Endothelial cell of umbilical vein (primary cell): ENCODE data around the gene SLC22A15. TPM values are rescaled to one million over a fixed set of nuclear protein-coding genes. Genes with fewer than 3 reads are reported as not detected.

Experiments
- BruUV-seq: library from RNA; stranded (reverse); fragments of 400-500 nt; replicated peaks from 2 replicates; lab custom pipeline; 2021; lab: Mats Ljungman, UMichigan
- CTCF ChIA-PET: fragments of 300-600, 350-600 bp; sonication (Branson Sonifier 250); formaldehyde crosslinking; loops from one replicate; lab custom pipeline; 2021; ENCODE audit warnings: antibody characterized with exemption, inconsistent platforms; lab: Charles Lee
- POLR2A ChIA-PET: fragments of 300-600, 350-600 bp; sonication (Branson Sonifier 250); formaldehyde crosslinking; loops from one replicate; lab custom pipeline; 2021; ENCODE audit warnings: antibody characterized with exemption, inconsistent platforms; lab: Charles Lee
- DNase-seq: peaks from one replicate; pipeline ENCODE4 v3.0.0-alpha.2; 2011; ENCODE audit warnings: low read depth, low spot score
- FAIRE-seq: peaks from 2 replicates; lab custom pipeline; 2011; peaks lifted over from hg19 to GRCh38; lab: Jason Lieb, UNC
- H2AFZ ChIP-seq: 2 replicates; pipeline ENCODE4 v1.6.0; 2012; ENCODE audit warnings: low read depth, low read length, control low read depth, inconsistent platforms
- H3K27ac ChIP-seq: 2 replicates; pipeline ENCODE4 v1.5.1; 2011; ENCODE audit warnings: low read depth, mild to moderate bottlenecking, control low read depth, low read length, moderate library complexity; ENCODE audit not compliant: insufficient read depth
- H3K27me3 ChIP-seq, 2 experiments: 2 replicates each; pipeline versions ENCODE4 v1.6.0 to v1.6.1; 2011; ENCODE audit warnings: low read length in 2 of 2, mixed read lengths in 1 of 2; ENCODE audit not compliant: control insufficient read depth in 2 of 2, insufficient read depth in 2 of 2
- H3K36me3 ChIP-seq, 2 experiments: 2 replicates in 1 of 2; 3 replicates in 1 of 2; pipeline ENCODE4 v1.5.1; 2011; ENCODE audit warnings: low read length in 2 of 2, mild to moderate bottlenecking in 1 of 2, moderate library complexity in 1 of 2; ENCODE audit not compliant: control insufficient read depth in 2 of 2, insufficient read depth in 2 of 2; ENCODE audit errors: extremely low read depth in 1 of 2
- H3K4me1 ChIP-seq: 3 replicates; pipeline ENCODE4 v1.5.1; 2011; ENCODE audit warnings: mild to moderate bottlenecking, low read length; ENCODE audit not compliant: control insufficient read depth, insufficient read depth; ENCODE audit errors: extremely low read depth
- H3K4me2 ChIP-seq: 2 replicates; pipeline ENCODE4 v1.6.1; 2011; ENCODE audit warnings: low read length, control low read depth, mixed read lengths; ENCODE audit not compliant: insufficient read depth
- H3K4me3 ChIP-seq, 3 experiments: fragments of 200-600 bp in 1 of 3; sonication (generic), shearing (Covaris generic) in 1 of 3; replicated peaks in 1 of 3; 2 replicates each; pipeline ENCODE4 v1.5.1; 2011 to 2016; ENCODE audit warnings: control low read depth in 3 of 3, low read length in 3 of 3, mild to moderate bottlenecking in 2 of 3, inconsistent platforms in 1 of 3, low read depth in 1 of 3, moderate library complexity in 1 of 3; ENCODE audit not compliant: insufficient read depth in 1 of 3
- H3K79me2 ChIP-seq: 2 replicates; pipeline ENCODE4 v1.6.0; 2012; ENCODE audit warnings: low read length, inconsistent platforms; ENCODE audit not compliant: control insufficient read depth, insufficient read depth
- H3K9ac ChIP-seq: replicated peaks from 2 replicates; pipeline ENCODE3; 2011; ENCODE audit warnings: low read length, control low read depth; ENCODE audit not compliant: insufficient read depth; ENCODE audit errors: extremely low read depth
- H3K9me1 ChIP-seq: replicated peaks from 3 replicates; pipeline ENCODE4 v1.6.0; 2011; ENCODE audit warnings: mild to moderate bottlenecking, low read length; ENCODE audit not compliant: control insufficient read depth, insufficient read depth; ENCODE audit errors: extremely low read depth
- H3K9me3 ChIP-seq: replicated peaks from 2 replicates; pipeline ENCODE4 v1.5.1; 2012; ENCODE audit warnings: low read length, inconsistent platforms; ENCODE audit not compliant: control insufficient read depth, insufficient read depth
- H4K20me1 ChIP-seq: replicated peaks from 2 replicates; pipeline ENCODE3; 2011; ENCODE audit warnings: mild to moderate bottlenecking, low read length; ENCODE audit not compliant: control insufficient read depth, insufficient read depth; ENCODE audit errors: extremely low read depth
- CTCF ChIP-seq, 2 donors: IDR thresholded peaks; 1 replicate in 1 of 2; 2 replicates in 1 of 2; pipeline ENCODE4 v1.5.1; 2011; ENCODE audit warnings: low read length in 2 of 2, mild to moderate bottlenecking in 2 of 2, moderate library complexity in 2 of 2, control low read depth in 1 of 2, inconsistent platforms in 1 of 2, low read depth in 1 of 2; ENCODE audit not compliant: insufficient read depth in 1 of 2; ENCODE audit errors: extremely low read depth in 1 of 2
- EZH2 ChIP-seq: IDR thresholded peaks from 2 replicates; pipeline ENCODE4 v1.6.1; 2012; ENCODE audit warnings: borderline replicate concordance, low read depth, mild to moderate bottlenecking, moderate library complexity, low read length, inconsistent platforms; ENCODE audit not compliant: severe bottlenecking
- JUN ChIP-seq: IDR thresholded peaks from 2 replicates; pipeline ENCODE4 v1.6.1; 2011; ENCODE audit warnings: borderline replicate concordance, low read depth; ENCODE audit not compliant: insufficient read length, insufficient read depth
- POLR2A ChIP-seq: IDR thresholded peaks from 2 replicates; pipeline ENCODE4 v1.6.1; 2012; ENCODE audit warnings: low read depth, mild to moderate bottlenecking, control low read depth, low read length
- dilution Hi-C: fragments of 300-500 bp; cut with MboI; formaldehyde crosslinking; loops from one replicate; pipeline ENCODE4 v1.15.0; 2019; ENCODE audit warnings: low sequenced_read_pairs; ENCODE audit not compliant: extremely low pct_ligation_motif_present
- intact Hi-C: fragments of 100-400 bp; cut with micrococcal nuclease; formaldehyde crosslinking; loops from one replicate; pipeline ENCODE4 v1.10.0; 2022
- polyA plus RNA-seq, 4 experiments: library from polyadenylated mRNA; depleted of rRNA in 3 of 4; stranded (reverse) in 3 of 4; unstranded in 1 of 4; fragments of >200 nt; gene quantifications; 2 replicates each; pipeline versions ENCODE4 v1.2.1 to v1.2.3, GENCODE V29; 2011 to 2012; ENCODE audit warnings: missing spikeins in 1 of 4
- total RNA-seq: library from RNA; stranded (reverse); gene quantifications from 2 replicates; pipeline ENCODE4 v1.2.3, GENCODE V29; 2021
- TF ChIP-seq, protein P1 (sequence below): IDR thresholded peaks from 2 replicates; pipeline ENCODE4 v1.6.1; 2011; ENCODE audit not compliant: insufficient read depth, insufficient read length

Gene SLC22A15
- total and polyA plus RNA-seq, 2 donors (not counting 3 experiments of a cell fraction or from before 2014, with no cell fraction given), result 0.44 TPM; not detected in 1

- no peak for TF ChIP-seq EZH2
- TF ChIP-seq, protein P1, sequence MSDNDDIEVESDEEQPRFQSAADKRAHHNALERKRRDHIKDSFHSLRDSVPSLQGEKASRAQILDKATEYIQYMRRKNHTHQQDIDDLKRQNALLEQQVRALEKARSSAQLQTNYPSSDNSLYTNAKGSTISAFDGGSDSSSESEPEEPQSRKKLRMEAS, result no peak
- TF ChIP-seq CTCF (IDR thresholded peaks at IDR 0.05; ENCODE audit: extremely low read depth in 1 of 2, insufficient read depth in 1 of 2, low read depth in 1 of 2, low read length in 2 of 2), result no peak
- no peak for TF ChIP-seq JUN
- TF ChIP-seq POLR2A, result no peak
- H3K9me1 ChIP-seq, result no peaks in the 10 kb centered on the region
- no peaks in the 10 kb centered on the region for H3K9me3 ChIP-seq
- H3K4me2 ChIP-seq, result no peak overlapping the region
- FAIRE-seq, result no peak
- BruUV-seq, result no TSS peak
- H3K27ac ChIP-seq, result no peak overlapping the region
- no peak overlapping the region for H3K9ac ChIP-seq
- no peaks in the 10 kb centered on the region for H3K4me1 ChIP-seq
- intact Hi-C loops, result no loop called here
- ChIA-PET CTCF (interaction anchor here (1.1 kb wide), 1 partner anchor 496 kb away, joined by 3 read pairs; no protein-coding TSS in a partner anchor), POLR2A (no interaction called here)
- no peak for DNase-seq
- H2AFZ ChIP-seq, result no peak overlapping the region
- no peaks in the 10 kb centered on the region for H3K79me2 ChIP-seq
- no peaks in the 10 kb centered on the region for H3K27me3 ChIP-seq
- H3K4me3 ChIP-seq, result no peak overlapping the region
- no peaks in the 10 kb centered on the region for H4K20me1 ChIP-seq
- no peaks in the 10 kb centered on the region for H3K36me3 ChIP-seq
- dilution Hi-C loops, result no loop called here
These were observed 123.6 kb downstream of the SLC22A15 start for GRCh38 chr1:116099919-116100318.

- Histone ChIP-seq H3K4me2 (no peak overlapping the region), H3K27ac (no peak overlapping the region), H3K9ac (no peak overlapping the region), H2AFZ (no peak overlapping the region), H3K9me3 (no peaks in the 10 kb centered on the region), H3K4me1 (no peaks in the 10 kb centered on the region), H3K27me3 (no peaks in the 10 kb centered on the region), H3K79me2 (no peaks in the 10 kb centered on the region), H3K9me1 (no peaks in the 10 kb centered on the region), H4K20me1 (no peaks in the 10 kb centered on the region), H3K4me3 (no peak overlapping the region), H3K36me3 (no peaks in the 10 kb centered on the region)
- FAIRE-seq (no peak), DNase-seq (no peak)
- CTCF ChIA-PET, result interaction anchor here (0.7 kb wide), 1 partner anchor 18 kb away, joined by 3 read pairs; no protein-coding TSS in a partner anchor
- dilution Hi-C loops, result no loop called here
- intact Hi-C loops, result no loop called here
- POLR2A ChIA-PET, result no interaction called here
- BruUV-seq, result no TSS peak
- TF ChIP-seq, protein P1, result no peak
- TF ChIP-seq JUN (no peak), EZH2 (no peak)
These were observed 128.4 kb downstream of the SLC22A15 start for GRCh38 chr1:116104667-116105066.
